NCI-H2227 (cell line): Measurements from ENCODE around the gene CAB39L.

Experiments
- DNase-seq: peaks from one replicate; lab custom pipeline; 2025; ENCODE audit not compliant: unreplicated experiment; lab: John Stamatoyannopoulos, UW

Gene CAB39L

DNA sequence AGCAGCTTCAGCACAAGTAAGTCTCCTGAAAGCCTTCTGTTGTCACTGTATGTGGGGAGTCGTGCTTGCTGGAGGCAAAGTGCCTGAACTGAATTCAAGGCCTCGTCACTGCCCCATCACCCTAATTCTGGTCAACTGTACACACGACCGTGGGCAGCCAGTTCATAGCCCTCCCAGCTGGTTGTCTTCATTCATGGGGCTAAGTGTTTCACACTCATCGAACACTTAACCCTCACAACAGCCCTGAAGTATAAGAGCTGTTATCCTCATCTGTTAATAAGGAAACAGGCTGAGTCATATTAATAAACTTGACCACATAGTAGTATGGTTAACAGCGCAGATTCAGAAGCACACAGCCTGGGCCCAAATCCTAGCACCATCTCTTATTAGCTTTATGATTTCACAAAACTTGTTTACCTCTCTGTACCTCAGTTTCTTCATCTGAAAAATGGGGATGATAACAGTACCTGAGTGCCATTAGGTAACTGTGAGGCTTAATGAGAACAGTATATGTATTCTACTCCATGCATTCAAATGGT, 129.5 kb downstream of the CAB39L start:
- no peak for DNase-seq

DNA sequence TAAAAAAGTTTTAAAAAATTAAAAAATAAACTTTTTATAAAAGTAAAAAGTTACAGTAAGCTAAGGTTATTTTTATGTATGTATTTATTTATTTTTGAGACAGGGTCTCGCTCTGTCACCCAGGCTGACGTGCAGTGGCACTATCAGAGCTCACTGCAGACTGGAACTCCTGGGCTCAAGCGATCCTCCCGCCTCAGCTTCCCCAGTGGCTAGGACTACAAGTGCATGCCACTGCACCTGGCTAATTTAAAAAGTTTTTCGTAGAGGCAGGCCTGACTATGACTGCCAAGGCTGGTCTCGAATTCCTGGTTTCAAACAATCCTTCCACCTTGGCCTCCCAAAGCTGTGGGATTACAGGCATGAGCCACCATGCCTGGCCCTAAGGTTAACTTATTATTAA, 132.0 kb downstream of the CAB39L start:
- DNase-seq, result no peak

DNA sequence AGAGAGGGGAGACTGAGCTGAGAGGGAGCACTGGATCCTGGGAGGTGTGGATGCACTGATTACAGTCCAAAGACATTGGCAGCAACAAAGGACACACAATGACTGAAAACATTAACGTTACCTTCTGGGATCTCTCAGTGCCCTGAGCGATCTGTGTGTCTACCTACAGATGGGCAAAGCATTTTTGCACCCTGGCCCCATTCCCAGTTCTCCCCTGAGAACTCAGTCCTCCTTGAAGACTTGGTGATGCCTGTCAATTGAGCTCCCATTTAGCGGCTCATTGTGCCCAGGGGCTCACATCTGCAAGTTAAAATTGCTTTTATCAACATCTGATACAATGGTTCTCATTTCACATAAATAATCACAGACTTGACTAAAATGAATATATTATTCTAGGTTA, 133.6 kb downstream of the CAB39L start:
- DNase-seq, result no peak

- no peak for DNase-seq
These were observed 134.9 kb downstream of the CAB39L start for GRCh38 chr13:49308921-49309408.

DNA sequence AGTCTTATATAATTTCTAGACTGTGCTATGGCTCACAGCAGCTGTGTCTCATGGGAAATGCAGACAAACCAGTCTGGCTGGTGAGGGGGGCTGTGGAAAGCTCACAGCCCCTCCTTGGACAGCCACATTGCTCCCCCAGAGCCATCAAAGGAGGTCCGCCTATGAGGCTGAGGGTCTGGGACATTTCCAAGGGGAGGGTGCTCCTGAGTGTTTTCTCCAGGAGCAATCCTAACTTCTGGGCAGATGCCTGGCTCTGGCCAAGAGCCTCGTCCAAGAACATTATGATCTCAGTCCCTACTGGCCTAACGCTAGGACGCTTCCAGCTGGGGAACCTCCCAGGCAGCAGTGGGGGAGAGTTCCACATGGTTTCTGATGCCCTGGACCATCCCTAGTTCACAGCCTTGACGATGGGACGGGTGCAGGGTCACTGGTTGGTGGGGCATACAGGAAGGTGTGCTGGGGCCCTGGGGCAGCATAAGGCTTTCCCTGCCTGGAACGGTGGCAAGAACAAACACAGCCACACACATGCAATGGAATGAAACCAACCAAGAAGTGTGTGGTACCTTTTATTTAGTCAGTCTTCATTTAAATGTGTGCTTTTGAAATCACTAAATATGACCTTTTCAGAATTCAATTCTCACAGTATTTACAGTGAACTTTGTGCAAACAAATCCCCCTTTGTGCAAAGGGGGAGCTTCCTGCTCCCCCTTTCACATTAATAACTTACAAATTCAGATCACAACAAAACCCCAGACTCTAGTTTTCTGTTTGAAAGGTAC, 135.6 kb downstream of the CAB39L start:
- no peak for DNase-seq

- DNase-seq, result no peak
These were observed 136.5 kb downstream of the CAB39L start for GRCh38 chr13:49307365-49307764.

DNA sequence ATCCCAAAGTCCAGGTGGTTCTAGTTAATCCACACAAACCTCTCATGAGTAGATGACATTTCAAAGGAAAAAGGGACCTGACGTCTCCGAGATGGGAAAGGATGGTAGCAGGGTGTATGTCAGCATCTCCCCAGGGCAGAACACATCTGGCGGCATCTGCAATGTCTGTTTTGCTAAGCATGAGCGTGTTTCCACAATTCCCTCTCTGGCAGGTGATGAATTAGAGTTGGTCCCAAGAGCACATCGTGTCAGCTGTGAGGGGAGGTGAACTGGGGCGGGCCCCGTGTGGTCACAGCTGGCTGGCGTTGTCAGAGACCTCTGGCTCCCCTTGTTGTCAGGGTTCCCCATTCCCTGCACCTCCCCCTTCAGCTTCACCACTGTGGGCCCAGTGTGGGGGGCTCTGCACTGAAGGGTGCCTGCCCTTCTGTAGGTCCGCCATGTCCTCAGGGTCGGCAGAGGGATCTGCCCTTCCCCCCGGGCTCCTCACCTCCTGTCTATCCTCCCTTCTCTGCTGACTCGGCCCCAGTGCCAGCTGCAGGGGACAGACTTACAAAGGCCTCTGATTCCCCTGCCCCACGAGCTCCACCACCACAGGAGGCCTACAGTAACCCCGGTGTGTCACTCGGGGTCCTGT, 138.0 kb downstream of the CAB39L start:
- no peak for DNase-seq

- peak; percentile 61 for DNase-seq
These were observed 138.8 kb downstream of the CAB39L start for GRCh38 chr13:49304763-49305700.

DNA sequence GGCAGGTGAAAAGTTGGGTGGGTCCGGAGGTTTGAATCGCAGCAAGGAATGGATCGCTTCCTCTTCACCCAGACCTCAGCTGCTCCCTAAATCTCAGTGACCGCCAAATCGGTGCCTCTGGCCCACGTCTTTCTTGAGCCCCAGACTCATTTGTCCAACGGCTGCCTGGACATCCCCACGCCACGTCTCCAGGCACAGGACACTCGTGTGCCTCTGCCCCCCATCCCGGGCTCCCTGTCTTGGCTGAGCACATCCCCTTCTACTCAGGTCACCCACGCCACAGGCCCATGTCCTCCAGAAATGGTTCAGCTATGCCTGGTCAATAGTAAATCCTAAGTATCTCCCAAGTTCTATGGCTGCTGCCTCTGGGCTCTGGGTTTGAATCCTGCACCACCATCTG, 139.5 kb downstream of the CAB39L start:
- DNase-seq, result no peak

DNA sequence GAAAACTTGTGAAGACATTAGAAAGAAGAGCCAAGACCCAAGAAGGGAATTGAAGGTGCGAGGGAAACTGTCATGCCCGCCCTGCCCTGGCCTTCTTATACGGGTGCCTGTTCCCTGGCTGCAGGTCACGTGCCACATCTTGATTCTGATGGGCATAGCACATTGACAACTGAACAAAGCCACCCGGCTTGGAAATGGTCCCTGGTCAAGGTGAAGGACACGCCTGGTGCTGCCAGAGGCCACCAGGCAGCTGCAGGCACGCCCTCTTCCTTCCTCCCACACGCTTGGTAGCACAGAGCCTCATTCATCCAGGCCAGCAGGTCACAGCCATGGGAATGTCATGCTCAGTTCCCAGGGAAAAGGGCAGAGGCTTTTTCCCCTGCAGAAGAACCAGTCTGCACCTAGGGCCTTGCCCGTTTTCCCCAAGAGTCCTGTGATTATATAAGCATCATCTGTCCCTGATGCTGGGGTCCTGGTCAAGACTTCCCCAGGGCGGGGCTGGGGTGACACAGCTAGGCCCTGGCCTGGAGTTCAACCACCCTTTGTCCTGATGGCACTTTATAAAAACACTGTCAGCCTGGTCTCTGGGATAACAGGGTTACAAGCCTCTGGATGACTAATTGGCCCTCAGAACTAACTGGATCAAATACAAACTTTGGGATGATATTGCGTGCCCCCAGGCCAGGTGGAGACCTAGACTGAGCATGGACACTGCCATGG, 140.2 kb downstream of the CAB39L start:
- no peak for DNase-seq

DNA sequence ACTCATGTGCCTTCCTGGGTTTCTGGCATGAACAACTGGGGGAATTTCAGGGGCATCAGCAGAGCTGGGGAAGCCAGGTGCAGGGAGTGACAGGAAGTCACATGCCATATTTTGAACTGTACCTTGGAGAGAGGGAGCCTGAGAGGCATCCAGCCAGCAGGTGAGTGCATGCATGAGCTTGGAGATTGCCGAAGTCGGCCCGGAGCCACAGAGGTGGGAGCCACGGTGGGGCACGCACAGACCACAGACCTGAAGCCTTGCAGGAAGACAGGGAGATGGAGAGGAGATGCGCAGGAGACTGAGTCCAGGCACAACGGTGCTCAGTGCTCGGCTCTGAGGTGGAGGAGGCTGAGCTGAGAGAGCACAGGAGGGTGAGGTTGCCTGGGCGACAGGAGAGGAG, 141.0 kb downstream of the CAB39L start:
- no peak for DNase-seq

- DNase-seq, result no peak
These were observed 141.6 kb downstream of the CAB39L start for GRCh38 chr13:49302222-49302621.

DNA sequence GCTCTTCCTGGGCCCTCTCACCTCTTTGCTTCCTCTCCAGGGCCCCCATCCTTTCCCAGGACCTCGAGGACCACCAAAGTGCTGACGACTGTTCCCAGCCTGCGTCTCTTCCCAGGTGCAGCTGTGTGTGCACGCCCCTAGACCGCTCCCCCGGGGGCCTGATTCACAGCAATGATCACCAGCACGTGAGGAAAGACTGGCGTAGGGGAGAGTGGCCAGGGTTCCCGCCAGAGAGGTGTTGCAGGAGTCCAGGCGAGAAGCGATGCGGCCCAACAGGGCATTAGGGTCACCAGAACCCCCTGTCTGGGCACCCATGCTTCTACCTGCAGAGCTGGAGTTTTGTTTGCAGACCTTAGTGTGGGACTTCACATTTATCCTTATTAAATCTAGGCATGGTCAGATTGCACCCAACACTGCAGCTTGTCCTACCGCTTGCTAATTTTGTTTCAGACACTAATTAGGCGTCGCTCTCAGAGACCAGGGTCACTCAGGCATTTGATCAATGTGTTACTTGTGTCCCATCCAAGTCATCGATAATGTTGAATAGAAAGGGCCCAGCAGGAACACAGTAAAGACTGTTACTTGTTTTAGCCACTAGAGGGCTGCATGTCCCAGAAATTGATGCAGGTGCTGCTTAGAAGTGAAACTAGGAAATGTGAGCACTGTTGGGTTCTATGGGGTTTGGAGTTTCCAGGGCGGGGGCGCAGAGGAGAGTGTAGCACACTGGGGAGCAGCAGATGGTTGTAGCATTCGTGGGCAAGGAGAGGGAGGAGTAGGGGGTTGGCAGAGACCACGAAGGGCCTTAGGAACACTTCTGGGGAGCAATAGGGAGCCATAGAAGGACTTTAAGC, 142.9 kb downstream of the CAB39L start:
- DNase-seq, result peak; percentile 43

GRCh38 chr13:49300276-49300675, 143.6 kb downstream of the CAB39L start:
- DNase-seq, result no peak

GRCh38 chr13:49298903-49299605, 144.8 kb downstream of the CAB39L start:
- no peak for DNase-seq

DNA sequence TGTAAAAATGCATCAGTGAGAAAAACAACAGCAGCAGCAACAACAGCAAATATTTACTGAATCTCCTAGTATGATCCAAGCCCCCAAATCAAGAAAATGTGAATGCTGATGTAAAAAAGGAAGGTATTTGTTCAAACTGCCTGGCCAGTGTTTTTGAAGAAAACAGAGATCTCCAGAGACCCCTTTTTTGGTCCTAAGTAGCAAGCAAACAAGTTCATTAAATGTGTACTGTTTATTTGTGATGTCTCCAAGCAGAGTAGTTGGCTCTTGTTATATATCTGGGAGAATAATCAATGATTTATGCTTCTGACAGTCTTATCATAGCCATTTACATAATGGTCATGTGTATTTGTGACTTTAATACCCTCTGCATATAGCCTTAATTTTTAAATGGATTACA, 145.4 kb downstream of the CAB39L start:
- DNase-seq, result no peak

GRCh38 chr13:49297338-49297737, 146.5 kb downstream of the CAB39L start:
- no peak for DNase-seq

- no peak for DNase-seq
These were observed 147.2 kb downstream of the CAB39L start for GRCh38 chr13:49296659-49297058.

DNA sequence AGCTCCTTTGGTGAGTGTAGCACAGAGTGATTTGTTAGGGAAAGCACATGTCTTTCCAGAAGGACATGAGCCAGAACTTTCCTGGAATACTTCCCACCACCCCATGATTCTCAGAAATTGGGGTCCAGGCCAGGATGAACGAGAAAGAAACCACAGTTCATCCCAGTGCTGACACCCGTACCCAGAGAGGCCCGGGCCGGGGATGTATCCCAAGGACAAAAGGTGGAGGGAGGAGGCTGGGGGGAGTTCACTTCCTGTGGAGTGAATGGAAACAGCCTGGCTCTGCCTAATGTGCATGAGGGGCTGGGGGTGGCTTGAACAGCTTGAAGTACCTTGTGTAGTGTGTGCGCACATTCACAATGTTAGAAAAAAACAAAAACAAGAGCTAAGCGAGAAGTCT, 148.6 kb downstream of the CAB39L start:
- no peak for DNase-seq
